Measurements from ENCODE around the gene SIVA1. TPM values are rescaled to one million over a fixed set of nuclear protein-coding genes. Genes with fewer than 3 reads are reported as not detected.

The SIVA1 gene
- total and polyA plus RNA-seq, 2 of the 8 experiments (the other 6 are each of a cell fraction or from before 2014, with no cell fraction given), result 123 to 589 TPM

GRCh38 chr14:104754213-104754851 lies 1.4 kb downstream of the SIVA1 start (continued):
- no peak for TF ChIP-seq POLR2AphosphoS5 (IDR thresholded peaks at IDR 0.05; ENCODE audit: low read depth, low read length)
